Measurements from ENCODE around the gene MID1IP1.

Gene MID1IP1

DNA sequence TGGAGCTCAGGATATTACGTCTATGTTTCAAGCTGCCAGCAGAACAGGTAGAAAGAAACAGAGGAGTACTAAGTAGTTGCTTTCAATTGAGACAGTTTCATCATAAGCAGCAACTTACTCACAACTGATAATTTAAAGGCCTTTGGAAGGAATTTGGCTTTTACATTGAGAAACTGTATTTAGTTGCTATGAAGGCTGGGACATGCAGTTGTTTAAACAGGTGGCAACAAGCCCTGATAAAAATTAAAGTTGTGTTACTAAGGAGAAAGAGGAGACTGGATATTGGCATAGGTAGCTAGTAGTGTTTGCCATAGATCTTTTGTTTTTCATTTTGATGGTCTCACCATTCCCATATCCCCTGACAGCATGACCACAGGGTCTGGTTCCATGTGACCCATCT is 18.4 kb downstream of the MID1IP1 start:
- Histone ChIP-seq H3K36me3 (ENCODE audit: control insufficient read depth, insufficient read depth, low read length) (no peaks in the 10 kb centered on the region), H3K4ac (ENCODE audit: low read depth, low read length) (no peak overlapping the region), H3K9ac (ENCODE audit: low read length) (no peak overlapping the region), H4K8ac (ENCODE audit: low read depth, low read length) (no peak overlapping the region), H3K79me1 (ENCODE audit: low read length) (no peaks in the 10 kb centered on the region), H2BK5ac (ENCODE audit: low read length) (no peak overlapping the region), H3K4me1 (ENCODE audit: control insufficient read depth, low read depth, low read length) (no peaks in the 10 kb centered on the region), H3K23ac (ENCODE audit: low read length) (no peak overlapping the region), H3K27ac (ENCODE audit: low read depth, low read length) (no peak overlapping the region), H2BK15ac (replicated peaks; ENCODE audit: low read depth) (no peak overlapping the region), H3K27me3 (ENCODE audit: insufficient read depth, low read length, poor library complexity) (no peaks in the 10 kb centered on the region), H3K18ac (ENCODE audit: low read length) (no peak overlapping the region), H2AK5ac (ENCODE audit: low read length) (no peak overlapping the region), H3K56ac (ENCODE audit: low read length) (no peak overlapping the region), H2BK120ac (ENCODE audit: low read depth, low read length) (no peak overlapping the region), H3K4me2 (ENCODE audit: low read length) (no peak overlapping the region), H3K79me2 (ENCODE audit: control insufficient read depth, insufficient read depth, low read length) (no peaks in the 10 kb centered on the region), H4K5ac (ENCODE audit: low read length) (no peak overlapping the region), H3K4me3 (ENCODE audit: low read length) (no peak overlapping the region)
- WGBS (ENCODE audit: extremely low coverage, insufficient coverage, low lambda C conversion rate): no CpG with 5 or more reads among the region's 1 CpG
- no peak for DNase-seq

DNA sequence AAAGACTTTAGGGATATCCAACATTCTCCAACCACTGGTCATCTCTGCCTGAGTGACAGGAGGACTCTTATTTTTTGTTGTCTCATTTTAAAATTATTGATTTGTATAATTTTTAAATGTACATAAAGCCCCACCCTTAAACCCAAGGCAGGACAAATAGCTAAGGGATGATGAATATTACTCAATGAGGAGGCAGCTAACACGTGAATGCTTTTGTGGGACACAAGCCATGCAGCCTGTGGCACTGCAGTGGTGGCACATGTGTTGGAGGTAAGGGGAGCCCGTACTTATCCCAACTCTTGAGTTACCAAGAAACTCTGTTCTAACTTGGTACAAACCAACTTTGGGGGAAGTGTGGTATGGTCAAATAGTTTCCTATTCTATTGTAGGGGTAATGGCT is 19.5 kb downstream of the MID1IP1 start:
- H3K4me3 ChIP-seq (ENCODE audit: low read length): no peak overlapping the region
- no peak for DNase-seq
- H3K4me2 ChIP-seq (ENCODE audit: low read length): no peak overlapping the region
- H3K79me1 ChIP-seq (ENCODE audit: low read length): no peaks in the 10 kb centered on the region
- no peak overlapping the region for H4K8ac ChIP-seq (ENCODE audit: low read depth, low read length)
- H2BK120ac ChIP-seq (ENCODE audit: low read depth, low read length): no peak overlapping the region
- H2AK5ac ChIP-seq (ENCODE audit: low read length): no peak overlapping the region
- H3K79me2 ChIP-seq (ENCODE audit: control insufficient read depth, insufficient read depth, low read length): no peaks in the 10 kb centered on the region
- H2BK5ac ChIP-seq (ENCODE audit: low read length): no peak overlapping the region
- no peaks in the 10 kb centered on the region for H3K27me3 ChIP-seq (ENCODE audit: insufficient read depth, low read length, poor library complexity)
- no peak overlapping the region for H3K23ac ChIP-seq (ENCODE audit: low read length)
- H3K4ac ChIP-seq (ENCODE audit: low read depth, low read length): no peak overlapping the region
- H3K56ac ChIP-seq (ENCODE audit: low read length): no peak overlapping the region
- no CpG with 5 or more reads among the region's 2 CpGs for WGBS (ENCODE audit: extremely low coverage, insufficient coverage, low lambda C conversion rate)
- H3K9ac ChIP-seq (ENCODE audit: low read length): no peak overlapping the region
- no peak overlapping the region for H4K5ac ChIP-seq (ENCODE audit: low read length)
- H2BK15ac ChIP-seq (replicated peaks; ENCODE audit: low read depth): no peak overlapping the region
- no peaks in the 10 kb centered on the region for H3K36me3 ChIP-seq (ENCODE audit: control insufficient read depth, insufficient read depth, low read length)
- no peak overlapping the region for H3K27ac ChIP-seq (ENCODE audit: low read depth, low read length)
- no peak overlapping the region for H3K18ac ChIP-seq (ENCODE audit: low read length)
- no peaks in the 10 kb centered on the region for H3K4me1 ChIP-seq (ENCODE audit: control insufficient read depth, low read depth, low read length)

DNA sequence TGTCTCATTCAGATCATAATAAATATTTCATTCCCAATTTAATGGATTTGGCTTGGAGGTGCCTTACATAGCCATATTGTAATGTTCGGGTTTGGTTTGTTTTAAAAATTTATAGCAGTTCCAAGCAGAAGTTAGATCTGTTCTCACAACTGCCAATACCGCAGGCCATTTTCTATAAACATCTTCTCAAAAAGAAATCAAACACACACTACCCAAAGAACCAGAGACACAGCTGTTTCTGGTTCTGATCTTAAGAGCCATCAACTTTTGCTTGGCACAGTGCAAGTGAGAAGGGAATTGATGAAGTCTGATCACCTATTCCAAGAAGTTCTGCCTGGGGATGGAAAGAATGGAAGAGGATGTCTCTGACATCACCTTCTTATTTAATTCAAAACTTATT is 22.9 kb downstream of the MID1IP1 start:
- no peak overlapping the region for H3K9ac ChIP-seq (ENCODE audit: low read length)
- H4K8ac ChIP-seq (ENCODE audit: low read depth, low read length): no peak overlapping the region
- H3K4me3 ChIP-seq (ENCODE audit: low read length): no peak overlapping the region
- no peaks in the 10 kb centered on the region for H3K79me1 ChIP-seq (ENCODE audit: low read length)
- H3K27ac ChIP-seq (ENCODE audit: low read depth, low read length): no peak overlapping the region
- WGBS (ENCODE audit: extremely low coverage, insufficient coverage, low lambda C conversion rate): no CpG with 5 or more reads among the region's 2 CpGs
- no peaks in the 10 kb centered on the region for H3K79me2 ChIP-seq (ENCODE audit: control insufficient read depth, insufficient read depth, low read length)
- H2BK15ac ChIP-seq (replicated peaks; ENCODE audit: low read depth): no peak overlapping the region
- H3K4ac ChIP-seq (ENCODE audit: low read depth, low read length): no peak overlapping the region
- H2AK5ac ChIP-seq (ENCODE audit: low read length): no peak overlapping the region
- no peak overlapping the region for H2BK5ac ChIP-seq (ENCODE audit: low read length)
- no peak overlapping the region for H3K4me2 ChIP-seq (ENCODE audit: low read length)
- H3K36me3 ChIP-seq (ENCODE audit: control insufficient read depth, insufficient read depth, low read length): no peaks in the 10 kb centered on the region
- no peak overlapping the region for H3K18ac ChIP-seq (ENCODE audit: low read length)
- no peak overlapping the region for H4K5ac ChIP-seq (ENCODE audit: low read length)
- no peak overlapping the region for H3K56ac ChIP-seq (ENCODE audit: low read length)
- DNase-seq: no peak
- no peaks in the 10 kb centered on the region for H3K4me1 ChIP-seq (ENCODE audit: control insufficient read depth, low read depth, low read length)
- no peak overlapping the region for H3K23ac ChIP-seq (ENCODE audit: low read length)
- H3K27me3 ChIP-seq (ENCODE audit: insufficient read depth, low read length, poor library complexity): no peaks in the 10 kb centered on the region
- H2BK120ac ChIP-seq (ENCODE audit: low read depth, low read length): no peak overlapping the region

DNA sequence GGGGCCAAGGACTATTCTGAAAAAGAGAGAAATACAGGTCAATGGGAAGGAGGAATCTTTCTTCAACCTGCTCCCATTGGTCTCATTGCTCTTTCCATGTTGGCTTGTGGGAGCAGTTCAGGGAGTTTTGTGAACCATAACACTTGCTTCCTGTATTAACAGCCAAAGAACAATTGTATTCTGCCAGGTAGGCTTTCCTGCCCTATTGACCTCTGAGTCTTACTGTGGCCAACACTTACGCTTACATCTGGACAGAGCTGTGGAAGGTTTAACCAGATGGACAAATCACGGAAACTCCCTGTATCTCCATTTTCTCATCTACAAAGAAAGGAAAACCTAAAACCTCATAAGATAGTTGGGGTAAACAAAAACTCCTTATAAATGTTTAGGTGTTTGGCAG is 30.7 kb downstream of the MID1IP1 start:
- H3K4me1 ChIP-seq (ENCODE audit: control insufficient read depth, low read depth, low read length): no peaks in the 10 kb centered on the region
- no peak overlapping the region for H4K5ac ChIP-seq (ENCODE audit: low read length)
- H3K18ac ChIP-seq (ENCODE audit: low read length): no peak overlapping the region
- H3K27ac ChIP-seq (ENCODE audit: low read depth, low read length): no peak overlapping the region
- no peak overlapping the region for H3K4me3 ChIP-seq (ENCODE audit: low read length)
- no CpG with 5 or more reads among the region's 2 CpGs for WGBS (ENCODE audit: extremely low coverage, insufficient coverage, low lambda C conversion rate)
- DNase-seq: no peak
- no peaks in the 10 kb centered on the region for H3K79me1 ChIP-seq (ENCODE audit: low read length)
- H2BK120ac ChIP-seq (ENCODE audit: low read depth, low read length): no peak overlapping the region
- H3K9ac ChIP-seq (ENCODE audit: low read length): no peak overlapping the region
- no peak overlapping the region for H2BK5ac ChIP-seq (ENCODE audit: low read length)
- no peaks in the 10 kb centered on the region for H3K36me3 ChIP-seq (ENCODE audit: control insufficient read depth, insufficient read depth, low read length)
- no peaks in the 10 kb centered on the region for H3K27me3 ChIP-seq (ENCODE audit: insufficient read depth, low read length, poor library complexity)
- H2BK15ac ChIP-seq (replicated peaks; ENCODE audit: low read depth): no peak overlapping the region
- no peaks in the 10 kb centered on the region for H3K79me2 ChIP-seq (ENCODE audit: control insufficient read depth, insufficient read depth, low read length)
- H4K8ac ChIP-seq (ENCODE audit: low read depth, low read length): no peak overlapping the region
- no peak overlapping the region for H3K4ac ChIP-seq (ENCODE audit: low read depth, low read length)
- no peak overlapping the region for H2AK5ac ChIP-seq (ENCODE audit: low read length)
- no peak overlapping the region for H3K56ac ChIP-seq (ENCODE audit: low read length)
- no peak overlapping the region for H3K23ac ChIP-seq (ENCODE audit: low read length)
- H3K4me2 ChIP-seq (ENCODE audit: low read length): no peak overlapping the region

DNA sequence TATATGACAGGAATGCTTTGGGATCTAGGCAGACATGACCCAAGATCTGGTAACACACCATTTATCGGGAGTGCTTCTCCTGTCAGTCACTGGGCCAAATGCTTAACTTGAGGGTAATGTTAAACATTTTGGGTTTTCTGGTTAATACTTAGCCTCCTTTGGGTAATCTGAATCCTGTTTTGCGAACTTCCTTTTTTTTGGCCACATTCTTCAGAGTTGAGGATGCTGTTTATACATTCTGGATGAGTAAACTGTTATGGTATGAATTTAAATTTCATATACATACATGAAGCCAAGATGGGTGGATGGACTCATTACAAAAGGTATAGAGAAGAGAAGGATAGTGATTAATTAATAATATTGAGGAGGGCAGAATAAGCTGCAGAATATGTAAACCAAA is 36.1 kb downstream of the MID1IP1 start:
- Histone ChIP-seq H3K79me1 (ENCODE audit: low read length) (no peaks in the 10 kb centered on the region), H3K18ac (ENCODE audit: low read length) (no peak overlapping the region), H3K4me3 (ENCODE audit: low read length) (no peak overlapping the region), H3K4me2 (ENCODE audit: low read length) (no peak overlapping the region), H3K36me3 (ENCODE audit: control insufficient read depth, insufficient read depth, low read length) (no peaks in the 10 kb centered on the region), H3K56ac (ENCODE audit: low read length) (no peak overlapping the region), H3K4ac (ENCODE audit: low read depth, low read length) (no peak overlapping the region), H2BK15ac (replicated peaks; ENCODE audit: low read depth) (no peak overlapping the region), H2AK5ac (ENCODE audit: low read length) (no peak overlapping the region), H3K79me2 (ENCODE audit: control insufficient read depth, insufficient read depth, low read length) (no peaks in the 10 kb centered on the region), H3K4me1 (ENCODE audit: control insufficient read depth, low read depth, low read length) (no peaks in the 10 kb centered on the region), H3K27me3 (ENCODE audit: insufficient read depth, low read length, poor library complexity) (no peaks in the 10 kb centered on the region), H4K8ac (ENCODE audit: low read depth, low read length) (no peak overlapping the region), H2BK120ac (ENCODE audit: low read depth, low read length) (no peak overlapping the region), H3K9ac (ENCODE audit: low read length) (no peak overlapping the region), H3K27ac (ENCODE audit: low read depth, low read length) (no peak overlapping the region), H3K23ac (ENCODE audit: low read length) (no peak overlapping the region), H4K5ac (ENCODE audit: low read length) (no peak overlapping the region), H2BK5ac (ENCODE audit: low read length) (no peak overlapping the region)
- WGBS (ENCODE audit: extremely low coverage, insufficient coverage, low lambda C conversion rate): no CpG with 5 or more reads among the region's 2 CpGs
- no peak for DNase-seq

DNA sequence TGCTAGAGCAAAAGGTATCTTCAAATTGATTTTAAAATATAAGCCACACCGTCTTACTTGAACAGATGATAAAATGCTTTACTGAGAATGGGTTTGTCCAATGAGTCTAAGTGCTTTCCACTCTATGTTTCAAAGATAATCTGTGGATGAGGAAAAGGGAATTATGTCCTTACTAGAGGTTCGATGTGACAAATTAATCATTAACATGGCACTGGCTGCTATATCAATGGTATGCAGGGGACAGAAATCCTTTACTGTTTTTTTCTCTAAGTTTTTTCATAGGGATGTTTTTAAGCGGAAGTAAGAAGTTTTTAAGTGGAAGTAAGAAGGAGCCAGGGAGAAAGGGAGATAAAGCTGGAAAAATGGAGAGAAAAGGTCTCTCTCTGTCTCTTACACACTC is 38.0 kb downstream of the MID1IP1 start:
- no peak overlapping the region for H4K5ac ChIP-seq (ENCODE audit: low read length)
- no peak overlapping the region for H3K18ac ChIP-seq (ENCODE audit: low read length)
- no peak overlapping the region for H2BK15ac ChIP-seq (replicated peaks; ENCODE audit: low read depth)
- no peak overlapping the region for H3K56ac ChIP-seq (ENCODE audit: low read length)
- no peaks in the 10 kb centered on the region for H3K4me1 ChIP-seq (ENCODE audit: control insufficient read depth, low read depth, low read length)
- WGBS (ENCODE audit: extremely low coverage, insufficient coverage, low lambda C conversion rate): no CpG with 5 or more reads among the region's 3 CpGs
- no peak for DNase-seq
- no peaks in the 10 kb centered on the region for H3K79me2 ChIP-seq (ENCODE audit: control insufficient read depth, insufficient read depth, low read length)
- H2BK5ac ChIP-seq (ENCODE audit: low read length): no peak overlapping the region
- H4K8ac ChIP-seq (ENCODE audit: low read depth, low read length): no peak overlapping the region
- no peaks in the 10 kb centered on the region for H3K36me3 ChIP-seq (ENCODE audit: control insufficient read depth, insufficient read depth, low read length)
- no peak overlapping the region for H3K27ac ChIP-seq (ENCODE audit: low read depth, low read length)
- no peak overlapping the region for H3K4me3 ChIP-seq (ENCODE audit: low read length)
- no peaks in the 10 kb centered on the region for H3K79me1 ChIP-seq (ENCODE audit: low read length)
- H2AK5ac ChIP-seq (ENCODE audit: low read length): no peak overlapping the region
- no peak overlapping the region for H2BK120ac ChIP-seq (ENCODE audit: low read depth, low read length)
- H3K27me3 ChIP-seq (ENCODE audit: insufficient read depth, low read length, poor library complexity): no peaks in the 10 kb centered on the region
- H3K4me2 ChIP-seq (ENCODE audit: low read length): no peak overlapping the region
- H3K4ac ChIP-seq (ENCODE audit: low read depth, low read length): no peak overlapping the region
- H3K9ac ChIP-seq (ENCODE audit: low read length): no peak overlapping the region
- no peak overlapping the region for H3K23ac ChIP-seq (ENCODE audit: low read length)
